Endothelial cell of umbilical vein (primary cell): ENCODE measurements around the gene KRTAP20-4. TPM values are rescaled to one million over a fixed set of nuclear protein-coding genes. Genes with fewer than 3 reads are reported as not detected.

Source experiments
- BruUV-seq: library from RNA; stranded (reverse); fragments of 400-500 nt; replicated peaks from 2 replicates; lab custom pipeline; 2021; lab: Mats Ljungman, UMichigan
- CTCF ChIA-PET: fragments of 300-600, 350-600 bp; sonication (Branson Sonifier 250); formaldehyde crosslinking; loops from one replicate; lab custom pipeline; 2021; ENCODE audit warnings: antibody characterized with exemption, inconsistent platforms; lab: Charles Lee
- POLR2A ChIA-PET: fragments of 300-600, 350-600 bp; sonication (Branson Sonifier 250); formaldehyde crosslinking; loops from one replicate; lab custom pipeline; 2021; ENCODE audit warnings: antibody characterized with exemption, inconsistent platforms; lab: Charles Lee
- DNase-seq: peaks from one replicate; pipeline ENCODE4 v3.0.0-alpha.2; 2011; ENCODE audit warnings: low read depth, low spot score
- FAIRE-seq: peaks from 2 replicates; lab custom pipeline; 2011; peaks lifted over from hg19 to GRCh38; lab: Jason Lieb, UNC
- H2AFZ ChIP-seq: 2 replicates; pipeline ENCODE4 v1.6.0; 2012; ENCODE audit warnings: low read depth, low read length, control low read depth, inconsistent platforms
- H3K27ac ChIP-seq: 2 replicates; pipeline ENCODE4 v1.5.1; 2011; ENCODE audit warnings: low read depth, mild to moderate bottlenecking, control low read depth, low read length, moderate library complexity; ENCODE audit not compliant: insufficient read depth
- H3K27me3 ChIP-seq, 2 experiments: 2 replicates each; pipeline versions ENCODE4 v1.6.0 to v1.6.1; 2011; ENCODE audit warnings: low read length in 2 of 2, mixed read lengths in 1 of 2; ENCODE audit not compliant: control insufficient read depth in 2 of 2, insufficient read depth in 2 of 2
- H3K36me3 ChIP-seq, 2 experiments: 2 replicates in 1 of 2; 3 replicates in 1 of 2; pipeline ENCODE4 v1.5.1; 2011; ENCODE audit warnings: low read length in 2 of 2, mild to moderate bottlenecking in 1 of 2, moderate library complexity in 1 of 2; ENCODE audit not compliant: control insufficient read depth in 2 of 2, insufficient read depth in 2 of 2; ENCODE audit errors: extremely low read depth in 1 of 2
- H3K4me1 ChIP-seq: 3 replicates; pipeline ENCODE4 v1.5.1; 2011; ENCODE audit warnings: mild to moderate bottlenecking, low read length; ENCODE audit not compliant: control insufficient read depth, insufficient read depth; ENCODE audit errors: extremely low read depth
- H3K4me2 ChIP-seq: 2 replicates; pipeline ENCODE4 v1.6.1; 2011; ENCODE audit warnings: low read length, control low read depth, mixed read lengths; ENCODE audit not compliant: insufficient read depth
- H3K4me3 ChIP-seq, 3 experiments: fragments of 200-600 bp in 1 of 3; sonication (generic), shearing (Covaris generic) in 1 of 3; replicated peaks in 1 of 3; 2 replicates each; pipeline ENCODE4 v1.5.1; 2011 to 2016; ENCODE audit warnings: control low read depth in 3 of 3, low read length in 3 of 3, mild to moderate bottlenecking in 2 of 3, inconsistent platforms in 1 of 3, low read depth in 1 of 3, moderate library complexity in 1 of 3; ENCODE audit not compliant: insufficient read depth in 1 of 3
- H3K79me2 ChIP-seq: 2 replicates; pipeline ENCODE4 v1.6.0; 2012; ENCODE audit warnings: low read length, inconsistent platforms; ENCODE audit not compliant: control insufficient read depth, insufficient read depth
- H3K9ac ChIP-seq: replicated peaks from 2 replicates; pipeline ENCODE3; 2011; ENCODE audit warnings: low read length, control low read depth; ENCODE audit not compliant: insufficient read depth; ENCODE audit errors: extremely low read depth
- H3K9me1 ChIP-seq: replicated peaks from 3 replicates; pipeline ENCODE4 v1.6.0; 2011; ENCODE audit warnings: mild to moderate bottlenecking, low read length; ENCODE audit not compliant: control insufficient read depth, insufficient read depth; ENCODE audit errors: extremely low read depth
- H3K9me3 ChIP-seq: replicated peaks from 2 replicates; pipeline ENCODE4 v1.5.1; 2012; ENCODE audit warnings: low read length, inconsistent platforms; ENCODE audit not compliant: control insufficient read depth, insufficient read depth
- H4K20me1 ChIP-seq: replicated peaks from 2 replicates; pipeline ENCODE3; 2011; ENCODE audit warnings: mild to moderate bottlenecking, low read length; ENCODE audit not compliant: control insufficient read depth, insufficient read depth; ENCODE audit errors: extremely low read depth
- EZH2 ChIP-seq: IDR thresholded peaks from 2 replicates; pipeline ENCODE4 v1.6.1; 2012; ENCODE audit warnings: borderline replicate concordance, low read depth, mild to moderate bottlenecking, moderate library complexity, low read length, inconsistent platforms; ENCODE audit not compliant: severe bottlenecking
- FOS ChIP-seq: IDR thresholded peaks from 2 replicates; pipeline ENCODE4 v1.6.1; 2011; ENCODE audit warnings: mild to moderate bottlenecking, low read length, moderate library complexity, borderline replicate concordance; ENCODE audit not compliant: insufficient read depth
- GATA2 ChIP-seq: IDR thresholded peaks from 2 replicates; pipeline ENCODE4 v1.7.0; 2011; ENCODE audit warnings: low read depth, mild to moderate bottlenecking, moderate library complexity, mixed read lengths, low read length; ENCODE audit not compliant: insufficient read length, insufficient read depth
- JUN ChIP-seq: IDR thresholded peaks from 2 replicates; pipeline ENCODE4 v1.6.1; 2011; ENCODE audit warnings: borderline replicate concordance, low read depth; ENCODE audit not compliant: insufficient read length, insufficient read depth
- MAX ChIP-seq: IDR thresholded peaks from 2 replicates; pipeline ENCODE4 v1.6.1; 2011; ENCODE audit not compliant: insufficient read depth, insufficient read length
- MYC ChIP-seq: IDR thresholded peaks from one replicate; pipeline ENCODE4 v1.6.1; 2011; ENCODE audit warnings: mild to moderate bottlenecking, low read depth, low read length
- POLR2A ChIP-seq: IDR thresholded peaks from 2 replicates; pipeline ENCODE4 v1.6.1; 2012; ENCODE audit warnings: low read depth, mild to moderate bottlenecking, control low read depth, low read length
- POLR2AphosphoS5 ChIP-seq: IDR thresholded peaks from 2 replicates; pipeline ENCODE4 v1.6.1; 2012; ENCODE audit warnings: low read depth, mild to moderate bottlenecking, control low read depth, low read length, moderate library complexity; ENCODE audit not compliant: insufficient read depth
- dilution Hi-C: fragments of 300-500 bp; cut with MboI; formaldehyde crosslinking; loops from one replicate; pipeline ENCODE4 v1.15.0; 2019; ENCODE audit warnings: low sequenced_read_pairs; ENCODE audit not compliant: extremely low pct_ligation_motif_present
- intact Hi-C: fragments of 100-400 bp; cut with micrococcal nuclease; formaldehyde crosslinking; loops from one replicate; pipeline ENCODE4 v1.10.0; 2022
- polyA plus RNA-seq, 4 experiments: library from polyadenylated mRNA; depleted of rRNA in 3 of 4; stranded (reverse) in 3 of 4; unstranded in 1 of 4; fragments of >200 nt; gene quantifications; 2 replicates each; pipeline versions ENCODE4 v1.2.1 to v1.2.3, GENCODE V29; 2011 to 2012; ENCODE audit warnings: missing spikeins in 1 of 4
- total RNA-seq: library from RNA; stranded (reverse); gene quantifications from 2 replicates; pipeline ENCODE4 v1.2.3, GENCODE V29; 2021
- TF ChIP-seq, protein P1 (sequence below), 2 donors: IDR thresholded peaks; 1 replicate in 1 of 2; 2 replicates in 1 of 2; pipeline ENCODE4 v1.5.1; 2011; ENCODE audit warnings: low read length in 2 of 2, mild to moderate bottlenecking in 2 of 2, moderate library complexity in 2 of 2, control low read depth in 1 of 2, inconsistent platforms in 1 of 2, low read depth in 1 of 2; ENCODE audit not compliant: insufficient read depth in 1 of 2; ENCODE audit errors: extremely low read depth in 1 of 2

Gene KRTAP20-4
- total and polyA plus RNA-seq, 2 donors (not counting 3 experiments of a cell fraction or from before 2014, with no cell fraction given): not detected

- no peaks in the 10 kb centered on the region for H3K9me1 ChIP-seq
- no peak within 1 kb of the TSS for H3K4me3 ChIP-seq
- H3K27ac ChIP-seq: no peak within 1 kb of the TSS
- peaks cover 6% of the 10 kb centered on the region for H3K9me3 ChIP-seq
- FAIRE-seq: no peak
- H3K36me3 ChIP-seq: no peaks in the 10 kb centered on the region
- H3K79me2 ChIP-seq: no peaks in the 10 kb centered on the region
- no peaks in the 10 kb centered on the region for H4K20me1 ChIP-seq
- no TSS peak for BruUV-seq
- dilution Hi-C loops: no loop called here
- H3K4me1 ChIP-seq: no peaks in the 10 kb centered on the region
- H3K4me2 ChIP-seq: no peak within 1 kb of the TSS
- ChIA-PET POLR2A (no interaction called here), CTCF (no interaction called here)
- H3K27me3 ChIP-seq: no peaks in the 10 kb centered on the region
- intact Hi-C loops: no loop called here
- no peak within 1 kb of the TSS for H3K9ac ChIP-seq
- DNase-seq: no peak
- TF ChIP-seq POLR2A (no peak), MAX (no peak), FOS (no peak), JUN (no peak), POLR2AphosphoS5 (no peak)
- H2AFZ ChIP-seq: no peak within 1 kb of the TSS
Measured at GRCh38 chr21:30590297-30590696, 30.1 kb upstream of the KRTAP20-4 start, which contains the start of gene KRTAP22-2. Gene KRTAP22-2, minus strand, starts transcription at chr21:30590397.

- intact Hi-C loops: no loop called here
- no peaks in the 10 kb centered on the region for H3K79me2 ChIP-seq
- no TSS peak for BruUV-seq
- no peaks in the 10 kb centered on the region for H4K20me1 ChIP-seq
- no peak for TF ChIP-seq GATA2
- no peak for TF ChIP-seq MYC
- TF ChIP-seq EZH2: no peak
- TF ChIP-seq, protein P1, sequence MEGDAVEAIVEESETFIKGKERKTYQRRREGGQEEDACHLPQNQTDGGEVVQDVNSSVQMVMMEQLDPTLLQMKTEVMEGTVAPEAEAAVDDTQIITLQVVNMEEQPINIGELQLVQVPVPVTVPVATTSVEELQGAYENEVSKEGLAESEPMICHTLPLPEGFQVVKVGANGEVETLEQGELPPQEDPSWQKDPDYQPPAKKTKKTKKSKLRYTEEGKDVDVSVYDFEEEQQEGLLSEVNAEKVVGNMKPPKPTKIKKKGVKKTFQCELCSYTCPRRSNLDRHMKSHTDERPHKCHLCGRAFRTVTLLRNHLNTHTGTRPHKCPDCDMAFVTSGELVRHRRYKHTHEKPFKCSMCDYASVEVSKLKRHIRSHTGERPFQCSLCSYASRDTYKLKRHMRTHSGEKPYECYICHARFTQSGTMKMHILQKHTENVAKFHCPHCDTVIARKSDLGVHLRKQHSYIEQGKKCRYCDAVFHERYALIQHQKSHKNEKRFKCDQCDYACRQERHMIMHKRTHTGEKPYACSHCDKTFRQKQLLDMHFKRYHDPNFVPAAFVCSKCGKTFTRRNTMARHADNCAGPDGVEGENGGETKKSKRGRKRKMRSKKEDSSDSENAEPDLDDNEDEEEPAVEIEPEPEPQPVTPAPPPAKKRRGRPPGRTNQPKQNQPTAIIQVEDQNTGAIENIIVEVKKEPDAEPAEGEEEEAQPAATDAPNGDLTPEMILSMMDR (IDR thresholded peaks at IDR 0.05; ENCODE audit: extremely low read depth in 1 of 2, insufficient read depth in 1 of 2, low read depth in 1 of 2, low read length in 2 of 2): no peak
- no peak for TF ChIP-seq POLR2A
- TF ChIP-seq FOS: no peak
- TF ChIP-seq POLR2AphosphoS5: no peak
- no peak for TF ChIP-seq JUN
- no peak for TF ChIP-seq MAX
- H3K4me1 ChIP-seq: no peaks in the 10 kb centered on the region
- H3K9ac ChIP-seq: no peak within 1 kb of the TSS
- no peaks in the 10 kb centered on the region for H3K27me3 ChIP-seq
- DNase-seq: no peak
- H3K9me1 ChIP-seq: no peaks in the 10 kb centered on the region
- H3K9me3 ChIP-seq: peaks cover 6% of the 10 kb centered on the region
- H2AFZ ChIP-seq: no peak within 1 kb of the TSS
- FAIRE-seq: no peak
- dilution Hi-C loops: no loop called here
- H3K36me3 ChIP-seq: no peaks in the 10 kb centered on the region
- H3K27ac ChIP-seq: no peak within 1 kb of the TSS
- no peak within 1 kb of the TSS for H3K4me3 ChIP-seq
- ChIA-PET CTCF (no interaction called here), POLR2A (no interaction called here)
- H3K4me2 ChIP-seq: no peak within 1 kb of the TSS
Measured at GRCh38 chr21:30592140-30592539, 28.3 kb upstream of the KRTAP20-4 start, which contains the start of gene KRTAP6-3. Gene KRTAP6-3, plus strand, starts transcription at chr21:30592440. Its CDS starts 6 bp downstream, at chr21:30592446.
